Esophagus muscularis mucosa (tissue), 3 donors: ENCODE data around the gene ARID3C.

ENCODE experiments used
- CTCF ChIP-seq, 3 experiments: fragments of 200-600 bp in 2 of 3; fragments of 450-650 bp in 1 of 3; sonication (generic) in 2 of 3; IDR thresholded peaks; one replicate each; pipeline ENCODE4 v1.5.1; 2017 to 2019; ENCODE audit warnings: antibody characterized with exemption in 3 of 3, mild to moderate bottlenecking in 2 of 3, moderate library complexity in 1 of 3
- POLR2AphosphoS5 ChIP-seq, 2 donors: sonication (generic); formaldehyde crosslinking; IDR thresholded peaks; one replicate each; pipeline ENCODE4 v1.6.1; 2017; ENCODE audit warnings: antibody characterized with exemption in 2 of 2

DNA sequence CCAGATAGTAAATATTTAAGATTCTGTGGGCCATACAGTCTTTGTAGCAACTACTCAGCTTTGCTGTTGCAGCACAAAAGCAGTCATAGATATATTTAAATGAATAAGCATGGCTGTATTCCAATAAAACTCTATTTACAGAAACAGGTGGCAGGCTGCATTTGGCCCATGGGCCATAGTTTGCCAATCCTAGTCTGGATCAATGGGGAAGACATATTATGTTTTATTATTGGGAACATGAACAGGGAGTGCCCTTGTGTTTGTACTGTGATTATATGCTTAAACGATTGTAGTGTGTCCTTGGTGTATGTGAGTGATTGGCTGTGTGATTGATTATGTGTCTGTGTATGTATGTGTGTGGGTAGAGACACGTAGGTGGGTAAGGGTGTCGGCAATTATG lies 45.6 kb upstream of the ARID3C start:
- TF ChIP-seq CTCF (IDR thresholded peaks at IDR 0.05) (no peak), POLR2AphosphoS5 (IDR thresholded peaks at IDR 0.05) (no peak)
